Superior temporal gyrus (tissue), 1 donor: ENCODE data around the gene BCAR3.
"Not testable (repeated sequence)": the region's sequence is repeated elsewhere in the genome, so short reads cannot be mapped to it uniquely, and the experiment has no call there.

Experiments used
- DNase-seq: peaks from one replicate; pipeline ENCODE4 v3.0.0-alpha.2; 2016; ENCODE audit errors: extremely low spot score

Gene BCAR3

GRCh38 chr1:93577536-93578432 lies 103.9 kb downstream of the BCAR3 start:
- no peak for DNase-seq

- DNase-seq, result no peak
Measured at GRCh38 chr1:93576746-93577145, 104.9 kb downstream of the BCAR3 start.

- no peak for DNase-seq
Measured at GRCh38 chr1:93576346-93576745, 105.3 kb downstream of the BCAR3 start.

- no peak for DNase-seq
Measured at GRCh38 chr1:93575621-93576284, 105.9 kb downstream of the BCAR3 start.

- DNase-seq, result no peak
Measured at GRCh38 chr1:93574991-93575390, 106.6 kb downstream of the BCAR3 start.

- DNase-seq, result no peak
Measured at GRCh38 chr1:93574511-93574910, 107.1 kb downstream of the BCAR3 start.

GRCh38 chr1:93573940-93574469 lies 107.6 kb downstream of the BCAR3 start:
- no peak for DNase-seq

- no peak for DNase-seq
Measured at GRCh38 chr1:93571623-93572310, 109.9 kb downstream of the BCAR3 start.

- DNase-seq, result no peak
Measured at GRCh38 chr1:93569489-93569888, 112.1 kb downstream of the BCAR3 start.

- DNase-seq, result no peak
Measured at GRCh38 chr1:93567255-93567918, 114.2 kb downstream of the BCAR3 start.

- no peak for DNase-seq
Measured at GRCh38 chr1:93566227-93566626, 115.4 kb downstream of the BCAR3 start.

GRCh38 chr1:93565496-93566206 lies 116.0 kb downstream of the BCAR3 start:
- no peak for DNase-seq

- no peak for DNase-seq
Measured at GRCh38 chr1:93559695-93560094, 121.9 kb downstream of the BCAR3 start.

- no peak for DNase-seq
Measured at GRCh38 chr1:93559045-93559444, 122.6 kb downstream of the BCAR3 start.

GRCh38 chr1:93556291-93556690 lies 125.3 kb downstream of the BCAR3 start:
- no peak for DNase-seq

GRCh38 chr1:93554883-93555872 lies 126.5 kb downstream of the BCAR3 start:
- DNase-seq, result no peak

- DNase-seq, result not testable (repeated sequence)
Measured at GRCh38 chr1:93553886-93554490, 127.6 kb downstream of the BCAR3 start.

GRCh38 chr1:93552741-93553455 lies 128.7 kb downstream of the BCAR3 start:
- peak; percentile 94 for DNase-seq

GRCh38 chr1:93549811-93550210 lies 131.8 kb downstream of the BCAR3 start:
- DNase-seq, result no peak
